ENCODE measurements around the gene CHKA.

CHKA gene

GRCh38 chr11:68081691-68082090 is 39.5 kb downstream of the CHKA start:
- Histone ChIP-seq H3K4me3 (ENCODE audit: low read depth, low read length) (no peak overlapping the region), H3K9ac (no peak overlapping the region), H3K36me3 (ENCODE audit: control insufficient read depth, insufficient read depth, low read length) (no peaks in the 10 kb centered on the region), H3K9me3 (ENCODE audit: control insufficient read depth, low read length) (no peaks in the 10 kb centered on the region), H3K79me2 (no peaks in the 10 kb centered on the region), H2AFZ (no peak overlapping the region), H3K4me1 (no peaks in the 10 kb centered on the region), H3K27ac (no peak overlapping the region), H3K4me2 (ENCODE audit: low read length) (no peak overlapping the region), H3K27me3 (ENCODE audit: control insufficient read depth, insufficient read depth, low read length) (no peaks in the 10 kb centered on the region)
- TF ChIP-seq, protein P1, sequence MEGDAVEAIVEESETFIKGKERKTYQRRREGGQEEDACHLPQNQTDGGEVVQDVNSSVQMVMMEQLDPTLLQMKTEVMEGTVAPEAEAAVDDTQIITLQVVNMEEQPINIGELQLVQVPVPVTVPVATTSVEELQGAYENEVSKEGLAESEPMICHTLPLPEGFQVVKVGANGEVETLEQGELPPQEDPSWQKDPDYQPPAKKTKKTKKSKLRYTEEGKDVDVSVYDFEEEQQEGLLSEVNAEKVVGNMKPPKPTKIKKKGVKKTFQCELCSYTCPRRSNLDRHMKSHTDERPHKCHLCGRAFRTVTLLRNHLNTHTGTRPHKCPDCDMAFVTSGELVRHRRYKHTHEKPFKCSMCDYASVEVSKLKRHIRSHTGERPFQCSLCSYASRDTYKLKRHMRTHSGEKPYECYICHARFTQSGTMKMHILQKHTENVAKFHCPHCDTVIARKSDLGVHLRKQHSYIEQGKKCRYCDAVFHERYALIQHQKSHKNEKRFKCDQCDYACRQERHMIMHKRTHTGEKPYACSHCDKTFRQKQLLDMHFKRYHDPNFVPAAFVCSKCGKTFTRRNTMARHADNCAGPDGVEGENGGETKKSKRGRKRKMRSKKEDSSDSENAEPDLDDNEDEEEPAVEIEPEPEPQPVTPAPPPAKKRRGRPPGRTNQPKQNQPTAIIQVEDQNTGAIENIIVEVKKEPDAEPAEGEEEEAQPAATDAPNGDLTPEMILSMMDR (IDR thresholded peaks at IDR 0.05): no peak

GRCh38 chr11:68080860-68081259 is 40.3 kb downstream of the CHKA start:
- Histone ChIP-seq H3K36me3 (ENCODE audit: control insufficient read depth, insufficient read depth, low read length) (no peaks in the 10 kb centered on the region), H3K27me3 (ENCODE audit: control insufficient read depth, insufficient read depth, low read length) (no peaks in the 10 kb centered on the region), H3K9me3 (ENCODE audit: control insufficient read depth, low read length) (no peaks in the 10 kb centered on the region), H3K4me2 (ENCODE audit: low read length) (no peak overlapping the region), H3K4me3 (ENCODE audit: low read depth, low read length) (no peak overlapping the region), H2AFZ (no peak overlapping the region), H3K79me2 (no peaks in the 10 kb centered on the region), H3K4me1 (no peaks in the 10 kb centered on the region), H3K9ac (no peak overlapping the region), H3K27ac (no peak overlapping the region)
- TF ChIP-seq, protein P1 (IDR thresholded peaks at IDR 0.05): no peak

- no peak overlapping the region for H3K27ac ChIP-seq
- H3K36me3 ChIP-seq (ENCODE audit: control insufficient read depth, insufficient read depth, low read length): no peaks in the 10 kb centered on the region
- H3K79me2 ChIP-seq: no peaks in the 10 kb centered on the region
- no peak overlapping the region for H2AFZ ChIP-seq
- TF ChIP-seq, protein P1 (IDR thresholded peaks at IDR 0.05): no peak
- H3K27me3 ChIP-seq (ENCODE audit: control insufficient read depth, insufficient read depth, low read length): no peaks in the 10 kb centered on the region
- H3K4me1 ChIP-seq: no peaks in the 10 kb centered on the region
- no peak overlapping the region for H3K4me2 ChIP-seq (ENCODE audit: low read length)
- H3K9ac ChIP-seq: no peak overlapping the region
- H3K9me3 ChIP-seq (ENCODE audit: control insufficient read depth, low read length): no peaks in the 10 kb centered on the region
- H3K4me3 ChIP-seq (ENCODE audit: low read depth, low read length): no peak overlapping the region
Observed at GRCh38 chr11:68077617-68078582, 43.3 kb downstream of the CHKA start.

DNA sequence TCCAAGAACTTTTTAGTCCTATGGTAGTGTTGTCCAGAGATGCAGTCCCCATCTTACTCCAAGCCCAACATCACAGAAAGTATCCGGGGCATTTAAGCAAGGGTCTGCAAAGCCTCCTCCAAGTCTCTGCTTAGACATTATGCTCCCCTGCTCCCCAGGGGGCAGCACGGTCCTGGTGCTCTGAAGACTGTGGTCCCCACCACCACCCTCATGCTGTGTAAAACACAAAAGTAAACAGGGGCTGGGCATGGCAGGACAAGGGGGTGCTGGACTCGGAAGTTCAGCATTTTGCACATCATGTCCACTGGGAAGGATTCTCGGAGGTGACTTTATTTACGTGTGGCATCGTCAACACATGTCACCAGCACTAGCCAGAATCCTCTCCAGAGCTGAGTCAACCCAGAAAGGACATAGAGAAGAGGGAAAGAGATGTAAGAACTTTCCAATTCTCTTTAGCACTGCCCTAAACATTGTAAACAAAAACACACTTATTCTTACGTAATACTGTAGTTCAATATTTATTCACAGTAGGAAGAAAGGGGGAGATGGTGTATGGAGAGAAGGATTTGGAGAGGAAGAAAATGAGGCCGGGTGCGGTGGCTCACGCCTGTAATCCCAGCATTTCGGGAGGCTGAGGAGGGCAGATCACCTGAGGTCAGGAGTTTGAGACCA is 44.7 kb downstream of the CHKA start:
- TF ChIP-seq, protein P1 (IDR thresholded peaks at IDR 0.05): no peak
- H3K4me3 ChIP-seq (ENCODE audit: low read depth, low read length): no peak overlapping the region
- no peak overlapping the region for H3K4me2 ChIP-seq (ENCODE audit: low read length)
- no peak overlapping the region for H3K27ac ChIP-seq
- no peaks in the 10 kb centered on the region for H3K4me1 ChIP-seq
- no peak overlapping the region for H2AFZ ChIP-seq
- no peaks in the 10 kb centered on the region for H3K27me3 ChIP-seq (ENCODE audit: control insufficient read depth, insufficient read depth, low read length)
- H3K36me3 ChIP-seq (ENCODE audit: control insufficient read depth, insufficient read depth, low read length): no peaks in the 10 kb centered on the region
- H3K9me3 ChIP-seq (ENCODE audit: control insufficient read depth, low read length): no peaks in the 10 kb centered on the region
- H3K9ac ChIP-seq: no peak overlapping the region
- no peaks in the 10 kb centered on the region for H3K79me2 ChIP-seq
